Breast epithelium (tissue), 4 donors: ENCODE data around the gene OR56A4. TPM values are rescaled to one million over a fixed set of nuclear protein-coding genes. Genes with fewer than 3 reads are reported as not detected.

Experiments used
- DNase-seq, 2 donors: peaks; one replicate each; pipeline ENCODE4 v3.0.0-alpha.2; 2019; ENCODE audit warnings: low spot score in 2 of 2
- H3K27ac ChIP-seq, 2 donors: fragments of 200-600 bp; sonication (generic) in 1 of 2; one replicate each; pipeline ENCODE4 v1.5.1; 2016 to 2019; ENCODE audit warnings: mild to moderate bottlenecking in 1 of 2
- H3K27me3 ChIP-seq, 2 donors: fragments of 200-600 bp; sonication (generic) in 1 of 2; one replicate each; pipeline versions ENCODE4 v1.5.1 to v1.6.0; 2017 to 2019; ENCODE audit warnings: control low read depth in 1 of 2, mild to moderate bottlenecking in 1 of 2
- H3K36me3 ChIP-seq: fragments of 200-600 bp; one replicate; pipeline ENCODE4 v1.5.1; 2019
- H3K4me1 ChIP-seq, 2 donors: fragments of 200-600 bp; sonication (generic); one replicate each; pipeline ENCODE4 v1.5.1; 2016 to 2019; ENCODE audit warnings: control low read depth in 1 of 2
- H3K4me3 ChIP-seq, 3 donors: fragments of 200-600 bp; sonication (generic); 1 replicate in 2 of 3; 2 replicates in 1 of 3; pipeline ENCODE4 v1.5.1; 2016 to 2019; ENCODE audit warnings: mild to moderate bottlenecking in 3 of 3, moderate library complexity in 2 of 3
- H3K9me3 ChIP-seq, 2 donors: fragments of 200-600 bp; sonication (generic) in 1 of 2; one replicate each; pipeline ENCODE4 v1.5.1; 2016 to 2019; ENCODE audit warnings: control low read depth in 1 of 2
- POLR2A ChIP-seq: fragments of 450-650 bp; IDR thresholded peaks from one replicate; pipeline ENCODE4 v1.6.1; 2016; ENCODE audit warnings: antibody characterized with exemption, mild to moderate bottlenecking, moderate library complexity
- POLR2AphosphoS5 ChIP-seq, 3 donors: sonication (generic); formaldehyde crosslinking; IDR thresholded peaks; one replicate each; pipeline ENCODE4 v1.6.1; 2017; ENCODE audit warnings: antibody characterized with exemption in 3 of 3
- intact Hi-C: fragments of 100-400 bp; cut with DNase I; formaldehyde crosslinking; loops from one replicate; pipeline ENCODE4 v1.15.1; 2023; ENCODE audit warnings: low total_unique reads
- total RNA-seq, 3 donors: library from RNA; depleted of rRNA; stranded (reverse); fragments of >200 nt; gene quantifications; one replicate each; pipeline ENCODE4 v1.1.0, GENCODE V29; 2016
- TF ChIP-seq, protein P1 (sequence below), 3 donors: fragments of 450-650 bp; IDR thresholded peaks; one replicate each; pipeline ENCODE4 v1.5.1; 2016 to 2017; ENCODE audit warnings: antibody characterized with exemption in 3 of 3, mild to moderate bottlenecking in 3 of 3, moderate library complexity in 3 of 3

OR56A4 gene
- total RNA-seq, 3 donors from 2014 or later = not detected

DNA sequence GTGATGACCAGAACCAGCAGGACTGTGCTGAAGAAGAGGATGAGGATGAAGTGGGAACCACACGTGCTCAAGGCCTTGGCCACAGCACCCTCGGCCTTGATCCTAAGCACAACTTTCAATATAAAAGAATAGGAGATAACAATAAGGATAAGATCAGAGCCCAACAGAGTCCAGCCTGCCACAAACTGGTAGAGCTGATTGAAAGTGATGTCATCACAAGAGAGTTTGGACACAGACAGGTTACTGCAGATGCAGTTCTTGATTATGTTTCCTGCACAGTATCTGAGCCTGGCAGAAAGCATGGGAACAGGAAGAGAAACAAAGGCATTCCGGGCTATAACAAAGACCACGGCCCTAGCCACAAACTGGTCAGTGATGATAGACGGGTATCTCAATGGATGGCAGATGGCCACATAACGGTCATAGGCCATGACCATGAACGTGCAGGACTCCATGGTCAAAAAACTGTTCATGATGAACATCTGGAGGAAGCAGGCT lies 4.5 kb downstream of the OR56A4 start:
- Histone ChIP-seq H3K4me1 (no peaks in the 10 kb centered on the region), H3K36me3 (no peaks in the 10 kb centered on the region), H3K9me3 (no peaks in the 10 kb centered on the region), H3K27ac (no peak overlapping the region), H3K27me3 (no peaks in the 10 kb centered on the region), H3K4me3 (no peak overlapping the region)
- no peak for TF ChIP-seq POLR2A
- no peak for TF ChIP-seq POLR2AphosphoS5 (IDR thresholded peaks at IDR 0.05)
- TF ChIP-seq, protein P1, sequence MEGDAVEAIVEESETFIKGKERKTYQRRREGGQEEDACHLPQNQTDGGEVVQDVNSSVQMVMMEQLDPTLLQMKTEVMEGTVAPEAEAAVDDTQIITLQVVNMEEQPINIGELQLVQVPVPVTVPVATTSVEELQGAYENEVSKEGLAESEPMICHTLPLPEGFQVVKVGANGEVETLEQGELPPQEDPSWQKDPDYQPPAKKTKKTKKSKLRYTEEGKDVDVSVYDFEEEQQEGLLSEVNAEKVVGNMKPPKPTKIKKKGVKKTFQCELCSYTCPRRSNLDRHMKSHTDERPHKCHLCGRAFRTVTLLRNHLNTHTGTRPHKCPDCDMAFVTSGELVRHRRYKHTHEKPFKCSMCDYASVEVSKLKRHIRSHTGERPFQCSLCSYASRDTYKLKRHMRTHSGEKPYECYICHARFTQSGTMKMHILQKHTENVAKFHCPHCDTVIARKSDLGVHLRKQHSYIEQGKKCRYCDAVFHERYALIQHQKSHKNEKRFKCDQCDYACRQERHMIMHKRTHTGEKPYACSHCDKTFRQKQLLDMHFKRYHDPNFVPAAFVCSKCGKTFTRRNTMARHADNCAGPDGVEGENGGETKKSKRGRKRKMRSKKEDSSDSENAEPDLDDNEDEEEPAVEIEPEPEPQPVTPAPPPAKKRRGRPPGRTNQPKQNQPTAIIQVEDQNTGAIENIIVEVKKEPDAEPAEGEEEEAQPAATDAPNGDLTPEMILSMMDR (IDR thresholded peaks at IDR 0.05) = no peak
- no peak for DNase-seq
- intact Hi-C loops = no loop called here

DNA sequence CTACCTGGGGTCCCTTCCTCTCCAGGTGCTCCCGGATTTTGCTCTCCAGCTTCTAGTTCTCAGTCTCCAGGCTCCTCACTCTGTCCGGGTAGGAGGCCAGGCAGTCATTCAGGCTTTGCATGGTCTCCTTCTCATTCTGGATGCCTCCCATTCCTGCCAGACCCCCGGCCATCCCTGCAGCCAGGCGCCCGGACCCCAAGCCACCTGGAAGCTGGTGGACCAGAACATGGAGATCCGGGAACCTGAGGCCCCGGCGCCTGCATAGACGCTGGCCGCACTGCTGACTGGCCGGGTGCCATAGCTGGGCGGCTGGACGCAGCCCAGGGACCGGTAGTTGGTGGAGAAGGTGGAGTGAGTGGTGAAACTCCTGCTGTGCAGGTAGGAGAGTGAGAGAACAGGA lies 12.0 kb downstream of the OR56A4 start:
- H3K27ac ChIP-seq = no peak overlapping the region
- peaks cover 0 to under 1% of the 10 kb centered on the region in 2 donors for H3K27me3 ChIP-seq
- H3K36me3 ChIP-seq = no peaks in the 10 kb centered on the region
- no peaks in the 10 kb centered on the region for H3K4me1 ChIP-seq
- H3K4me3 ChIP-seq = no peak overlapping the region
- H3K9me3 ChIP-seq = no peaks in the 10 kb centered on the region
- DNase-seq = no peak
- TF ChIP-seq POLR2AphosphoS5 (IDR thresholded peaks at IDR 0.05) (no peak), POLR2A (no peak)
- TF ChIP-seq, protein P1 (IDR thresholded peaks at IDR 0.05) = no peak
- intact Hi-C loops = no loop called here

DNA sequence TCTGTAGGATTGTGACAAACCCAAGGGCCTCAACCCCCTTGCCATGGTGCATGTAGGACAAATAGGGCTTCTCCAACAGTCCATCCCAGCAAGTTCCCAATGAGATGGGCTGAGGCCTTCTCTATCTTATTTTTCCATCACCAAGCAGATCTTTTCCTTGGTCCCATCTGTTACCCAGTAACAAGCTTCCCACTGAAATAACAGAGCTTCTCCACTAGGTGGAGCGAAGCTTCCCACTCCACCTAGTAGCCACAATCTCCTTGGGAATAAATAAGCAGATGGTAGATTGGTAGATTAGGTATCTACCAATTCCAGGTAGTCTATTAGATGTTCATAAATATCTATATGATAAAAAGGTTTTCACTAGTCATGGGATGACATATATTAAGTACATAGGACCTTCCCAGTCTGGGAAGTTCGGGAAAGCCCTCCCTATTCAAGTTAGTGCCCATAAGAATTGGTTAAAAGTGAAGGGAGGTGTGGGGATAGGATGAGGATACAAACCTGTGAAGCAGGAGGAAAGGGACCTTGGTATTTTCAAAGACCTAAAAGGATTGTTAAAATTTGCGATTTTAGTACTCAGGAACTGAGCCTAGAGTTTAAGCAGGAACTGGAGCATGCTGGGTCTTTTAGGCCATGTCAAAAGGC lies 14.0 kb downstream of the OR56A4 start:
- no peak for DNase-seq
- H3K36me3 ChIP-seq = no peaks in the 10 kb centered on the region
- intact Hi-C loops = no loop called here
- peaks cover 0 to 4% of the 10 kb centered on the region in 2 donors for H3K27me3 ChIP-seq
- H3K27ac ChIP-seq = no peak overlapping the region
- no peak overlapping the region for H3K4me3 ChIP-seq
- H3K4me1 ChIP-seq = no peaks in the 10 kb centered on the region
- no peak for TF ChIP-seq POLR2A
- TF ChIP-seq, protein P1 (IDR thresholded peaks at IDR 0.05) = peak in 1 of 3 donors; percentile 22
- no peaks in the 10 kb centered on the region for H3K9me3 ChIP-seq

DNA sequence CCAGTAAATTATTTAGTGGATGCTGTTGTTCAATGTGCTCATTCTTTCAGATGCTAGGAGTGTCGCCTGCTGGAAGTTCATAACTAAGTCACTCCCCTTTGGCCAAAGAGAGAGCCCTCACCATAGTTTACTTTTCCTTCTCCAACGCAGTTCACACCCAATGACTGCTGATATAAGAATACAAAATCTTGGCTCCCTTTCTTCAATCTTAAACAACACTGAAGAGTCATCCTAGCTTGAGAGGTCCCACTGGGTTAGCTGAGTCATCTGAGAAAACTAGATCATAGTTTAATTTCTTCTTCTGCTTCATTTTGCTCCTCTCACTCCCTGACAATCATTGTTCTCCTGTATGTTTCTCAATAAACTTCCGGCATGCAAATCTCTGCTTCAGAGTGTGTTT lies 14.6 kb downstream of the OR56A4 start:
- no peak for DNase-seq
- no peak overlapping the region for H3K27ac ChIP-seq
- intact Hi-C loops = no loop called here
- no peaks in the 10 kb centered on the region for H3K4me1 ChIP-seq
- TF ChIP-seq, protein P1 (IDR thresholded peaks at IDR 0.05) = no peak
- no peak for TF ChIP-seq POLR2A
- TF ChIP-seq POLR2AphosphoS5 (IDR thresholded peaks at IDR 0.05) = no peak
- H3K9me3 ChIP-seq = no peaks in the 10 kb centered on the region
- H3K4me3 ChIP-seq = no peak overlapping the region
- H3K27me3 ChIP-seq = peaks cover 0 to 4% of the 10 kb centered on the region in 2 donors
- no peaks in the 10 kb centered on the region for H3K36me3 ChIP-seq

DNA sequence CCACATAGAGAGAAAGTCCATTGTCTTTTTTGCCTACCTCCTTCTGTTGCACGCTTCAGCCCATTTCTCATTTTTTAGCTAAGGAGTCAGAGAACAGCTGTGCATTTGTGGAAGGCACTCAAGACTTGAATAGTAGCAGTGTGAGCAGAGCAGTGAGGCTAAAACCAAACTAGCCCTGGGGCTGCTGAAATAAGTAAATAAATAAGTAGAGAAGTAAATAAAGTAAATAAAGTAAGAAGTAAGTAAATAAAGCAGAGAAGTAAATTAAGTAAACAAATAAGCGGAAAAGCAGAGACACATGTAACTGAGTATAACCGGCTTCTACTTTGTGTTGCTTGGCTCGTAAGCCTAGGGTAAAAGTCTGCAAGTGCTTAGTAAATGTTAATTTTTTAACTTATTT lies 17.5 kb downstream of the OR56A4 start:
- TF ChIP-seq, protein P1 (IDR thresholded peaks at IDR 0.05) = no peak
- no peak for TF ChIP-seq POLR2A
- no peak for TF ChIP-seq POLR2AphosphoS5 (IDR thresholded peaks at IDR 0.05)
- no peaks in the 10 kb centered on the region for H3K9me3 ChIP-seq
- no peak overlapping the region for H3K27ac ChIP-seq
- H3K36me3 ChIP-seq = no peaks in the 10 kb centered on the region
- peaks cover 0 to 4% of the 10 kb centered on the region in 2 donors for H3K27me3 ChIP-seq
- H3K4me1 ChIP-seq = no peaks in the 10 kb centered on the region
- H3K4me3 ChIP-seq = no peak overlapping the region
- no peak for DNase-seq
- intact Hi-C loops = no loop called here
